ENCODE results near the gene MED29. TPM values are rescaled to one million over a fixed set of nuclear protein-coding genes. Genes with fewer than 3 reads are reported as not detected.

The MED29 gene
- total and polyA plus RNA-seq, 2 of the 4 experiments (the other 2 are of a cell fraction) = 17.6 to 28.8 TPM

DNA sequence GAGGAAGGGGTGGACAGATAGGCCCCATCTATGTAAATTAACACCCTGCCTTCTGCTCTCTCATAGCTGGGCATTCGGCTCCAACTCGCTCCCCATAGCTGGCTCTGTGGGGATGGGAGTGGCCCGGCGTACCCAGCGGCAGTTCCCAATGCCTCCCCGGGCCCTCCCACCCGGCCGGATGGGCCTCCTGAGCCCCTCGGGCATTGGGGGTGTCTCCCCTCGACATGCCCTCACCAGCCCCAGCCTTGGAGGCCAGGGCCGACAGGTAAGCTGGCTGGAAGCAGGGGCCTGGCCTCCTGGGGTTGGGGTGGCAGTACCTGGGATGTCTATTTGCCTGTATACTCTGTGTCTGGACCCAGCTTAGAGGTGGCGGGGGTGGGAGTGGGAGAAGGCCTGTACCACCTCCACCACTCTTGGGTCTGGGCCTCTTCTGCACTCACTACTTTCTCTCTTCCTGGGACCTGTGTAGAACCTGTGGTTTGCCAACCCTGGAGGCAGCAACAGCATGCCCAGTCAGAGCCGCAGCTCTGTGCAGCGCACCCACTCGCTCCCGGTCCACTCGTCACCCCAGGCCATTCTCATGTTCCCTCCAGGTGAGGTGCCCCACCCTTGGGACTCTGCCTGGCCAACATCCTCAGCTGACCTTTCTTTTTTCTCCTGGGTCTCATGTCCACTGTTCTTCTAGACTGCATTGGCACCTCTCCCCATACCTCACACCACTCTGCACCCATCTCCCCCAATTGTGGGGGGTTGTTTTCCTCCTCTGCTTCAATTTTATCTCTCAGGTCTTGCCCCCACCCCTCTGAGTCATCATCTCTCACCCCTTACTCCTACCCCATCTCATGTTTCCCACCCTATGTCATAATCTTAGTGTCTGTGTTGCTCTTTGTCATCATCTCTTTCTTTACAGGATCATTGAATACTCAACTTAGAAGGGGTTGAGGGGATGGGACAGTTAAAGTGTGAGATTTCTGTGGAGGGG lies 10.4 kb upstream of the MED29 start:
- no peak overlapping the region for H3K9ac ChIP-seq (ENCODE audit: low read depth, low read length)
- no peak overlapping the region for H3K23ac ChIP-seq (ENCODE audit: low read depth, low read length)
- H2BK20ac ChIP-seq (ENCODE audit: low read depth, low read length) = no peak overlapping the region
- H3K9me3 ChIP-seq (ENCODE audit: control insufficient read depth, insufficient read depth, low read length) = no peaks in the 10 kb centered on the region
- no peak overlapping the region for H4K5ac ChIP-seq (ENCODE audit: low read depth, low read length)
- no peak overlapping the region for H4K8ac ChIP-seq (ENCODE audit: low read depth in 2 of 2, low read length in 2 of 2)
- BruUV-seq (replicated peaks) = no TSS peak
- CTCF ChIA-PET = no interaction called here
- H2BK120ac ChIP-seq (ENCODE audit: low read depth, low read length) = no peak overlapping the region
- TF ChIP-seq RFX5 (IDR thresholded peaks at IDR 0.05; ENCODE audit: low read depth, low read length) = no peak
- no peak for TF ChIP-seq FOS (IDR thresholded peaks at IDR 0.05; ENCODE audit: low read depth, low read length)
- TF ChIP-seq MAZ (IDR thresholded peaks at IDR 0.05; ENCODE audit: borderline replicate concordance, low read depth, low read length) = no peak
- TF ChIP-seq RAD21 (IDR thresholded peaks at IDR 0.05; ENCODE audit: low read length) = no peak
- TF ChIP-seq CHD1 (IDR thresholded peaks at IDR 0.05; ENCODE audit: low read depth, low read length) = no peak
- no peak for TF ChIP-seq RCOR1 (IDR thresholded peaks at IDR 0.05; ENCODE audit: insufficient replicate concordance, low read length)
- TF ChIP-seq SMC3 (IDR thresholded peaks at IDR 0.05; ENCODE audit: low read depth, low read length) = no peak
- TF ChIP-seq NFE2L2 (IDR thresholded peaks at IDR 0.05; ENCODE audit: low read depth, low read length) = no peak
- TF ChIP-seq, protein P1, sequence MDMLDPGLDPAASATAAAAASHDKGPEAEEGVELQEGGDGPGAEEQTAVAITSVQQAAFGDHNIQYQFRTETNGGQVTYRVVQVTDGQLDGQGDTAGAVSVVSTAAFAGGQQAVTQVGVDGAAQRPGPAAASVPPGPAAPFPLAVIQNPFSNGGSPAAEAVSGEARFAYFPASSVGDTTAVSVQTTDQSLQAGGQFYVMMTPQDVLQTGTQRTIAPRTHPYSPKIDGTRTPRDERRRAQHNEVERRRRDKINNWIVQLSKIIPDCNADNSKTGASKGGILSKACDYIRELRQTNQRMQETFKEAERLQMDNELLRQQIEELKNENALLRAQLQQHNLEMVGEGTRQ (IDR thresholded peaks at IDR 0.05; ENCODE audit: low read depth, low read length) = no peak
- TF ChIP-seq BHLHE40 (IDR thresholded peaks at IDR 0.05; ENCODE audit: low read depth, low read length) = no peak
- no peak for TF ChIP-seq MAFK (IDR thresholded peaks at IDR 0.05; ENCODE audit: low read depth, low read length)
- TF ChIP-seq, protein P2, sequence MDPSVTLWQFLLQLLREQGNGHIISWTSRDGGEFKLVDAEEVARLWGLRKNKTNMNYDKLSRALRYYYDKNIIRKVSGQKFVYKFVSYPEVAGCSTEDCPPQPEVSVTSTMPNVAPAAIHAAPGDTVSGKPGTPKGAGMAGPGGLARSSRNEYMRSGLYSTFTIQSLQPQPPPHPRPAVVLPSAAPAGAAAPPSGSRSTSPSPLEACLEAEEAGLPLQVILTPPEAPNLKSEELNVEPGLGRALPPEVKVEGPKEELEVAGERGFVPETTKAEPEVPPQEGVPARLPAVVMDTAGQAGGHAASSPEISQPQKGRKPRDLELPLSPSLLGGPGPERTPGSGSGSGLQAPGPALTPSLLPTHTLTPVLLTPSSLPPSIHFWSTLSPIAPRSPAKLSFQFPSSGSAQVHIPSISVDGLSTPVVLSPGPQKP (IDR thresholded peaks at IDR 0.05; ENCODE audit: borderline replicate concordance, low read depth, low read length) = no peak
- no peak for TF ChIP-seq MXI1 (IDR thresholded peaks at IDR 0.05; ENCODE audit: borderline replicate concordance, low read depth, low read length)
- H3K4me1 ChIP-seq (ENCODE audit: control insufficient read depth, insufficient read depth, low read length) = no peaks in the 10 kb centered on the region
- H3K79me1 ChIP-seq (ENCODE audit: low read depth in 1 of 2, low read length in 2 of 2) = peaks cover 0 to 23% of the 10 kb centered on the region in 2 experiments; a peak in 3 of 4 replicates
- no peaks in the 10 kb centered on the region for H3K27me3 ChIP-seq (ENCODE audit: control insufficient read depth, insufficient read depth, low read length)
- H2AK5ac ChIP-seq (ENCODE audit: low read depth, low read length) = no peak overlapping the region
- H3K4me2 ChIP-seq (ENCODE audit: low read depth, low read length) = no peak overlapping the region
- no peak overlapping the region for H2BK15ac ChIP-seq (ENCODE audit: low read depth, low read length)
- no peak overlapping the region for H3K56ac ChIP-seq (ENCODE audit: extremely low read depth, insufficient read depth, low read length)
- 76% methylated on average over 5 of the region's 17 CpGs; no CpG with 5 or more reads in 1 of the 2 experiments for WGBS, 2 experiments (ENCODE audit: extremely low coverage in 2 of 2, insufficient read length in 1 of 2)
- H2BK5ac ChIP-seq (ENCODE audit: low read depth, low read length, poor library complexity, severe bottlenecking) = no peak overlapping the region
- DNase-seq = no peak
- peaks cover 4% of the 10 kb centered on the region; the same call in 1 of the 2 replicates for H3K9me1 ChIP-seq (ENCODE audit: insufficient read depth, low read length)
- POLR2A ChIA-PET (ENCODE audit: unreplicated experiment) = no interaction called here
- no peak overlapping the region for H3K4ac ChIP-seq (ENCODE audit: low read depth, low read length)
- intact Hi-C loops (cut with micrococcal nuclease) = no loop called here
- dilution Hi-C loops (cut with HindIII; ENCODE audit: low sequenced_read_pairs, unreplicated experiment) = no loop called here
- in situ Hi-C loops (cut with MboI; ENCODE audit: low sequenced_read_pairs) = no loop called here
- no peak for ATAC-seq (ENCODE audit: low read depth)
- H3K14ac ChIP-seq (replicated peaks; ENCODE audit: low read depth, low read length) = no peak overlapping the region
- H2AFZ ChIP-seq (replicated peaks; ENCODE audit: low read length, poor library complexity) = no peak overlapping the region
- H4K20me1 ChIP-seq (ENCODE audit: insufficient read depth, low read length) = peaks cover 4% of the 10 kb centered on the region
- H3K36me3 ChIP-seq (ENCODE audit: control insufficient read depth, insufficient read depth, low read length) = peaks cover 83% of the 10 kb centered on the region
- no peak overlapping the region for H3K4me3 ChIP-seq (ENCODE audit: insufficient read depth, low read depth, low read length)
- H3K18ac ChIP-seq (ENCODE audit: low read depth, low read length) = no peak overlapping the region
- no peak overlapping the region for H2AK9ac ChIP-seq (replicated peaks; ENCODE audit: low read depth, low read length, poor library complexity)
- no peak overlapping the region for H3K27ac ChIP-seq (ENCODE audit: insufficient read depth, low read length)
- no peak overlapping the region for H4K91ac ChIP-seq (ENCODE audit: insufficient read depth, low read depth, low read length)
